IMR-90 (cell line): ENCODE measurements around the gene UCP3. TPM values are rescaled to one million over a fixed set of nuclear protein-coding genes. Genes with fewer than 3 reads are reported as not detected.

Source experiments
- ATAC-seq: fragments of 200-7000 bp; cut with Tn5 transposase; 2 replicates; pipeline ENCODE4 v1.9.1; 2020; ENCODE audit warnings: low read depth, mild to moderate bottlenecking, moderate library complexity
- BruUV-seq: library from RNA; stranded (reverse); fragments of 400-500 nt; replicated peaks from 2 replicates; lab custom pipeline; 2021; lab: Mats Ljungman, UMichigan
- CTCF ChIA-PET: fragments of 300-600 bp; formaldehyde crosslinking; extraction: SDS; loops from one replicate; lab custom pipeline; 2021; ENCODE audit warnings: antibody characterized with exemption; lab: Yijun Ruan, JAX
- POLR2A ChIA-PET: fragments of 300-600 bp; sonication (Branson Sonifier 250); formaldehyde crosslinking; loops from one replicate; lab custom pipeline; 2022; ENCODE audit warnings: antibody characterized with exemption; ENCODE audit not compliant: unreplicated experiment; lab: Charles Lee
- DNase-seq: peaks from one replicate; pipeline ENCODE4 v3.0.0; 2013
- H2AFZ ChIP-seq: replicated peaks from 2 replicates; pipeline ENCODE3; 2013; ENCODE audit warnings: low read length, mild to moderate bottlenecking; ENCODE audit not compliant: poor library complexity
- H2AK5ac ChIP-seq: 2 replicates; pipeline ENCODE4 v1.6.1; 2013; ENCODE audit warnings: low read depth, low read length, inconsistent platforms
- H2AK9ac ChIP-seq: replicated peaks from 2 replicates; pipeline ENCODE3; 2013; ENCODE audit warnings: mild to moderate bottlenecking, low read depth, low read length, moderate library complexity; ENCODE audit not compliant: poor library complexity
- H2BK120ac ChIP-seq: 2 replicates; pipeline ENCODE4 v1.6.1; 2013; ENCODE audit warnings: low read depth, low read length, inconsistent platforms
- H2BK15ac ChIP-seq: 3 replicates; pipeline ENCODE4 v1.6.1; 2013; ENCODE audit warnings: low read depth, low read length, inconsistent platforms
- H2BK20ac ChIP-seq: 2 replicates; pipeline ENCODE4 v1.6.1; 2013; ENCODE audit warnings: low read depth, mild to moderate bottlenecking, inconsistent platforms, low read length, moderate library complexity
- H2BK5ac ChIP-seq: 2 replicates; pipeline ENCODE4 v1.6.1; 2013; ENCODE audit warnings: mild to moderate bottlenecking, low read depth, low read length, inconsistent platforms; ENCODE audit not compliant: poor library complexity, severe bottlenecking
- H3K14ac ChIP-seq: replicated peaks from 2 replicates; pipeline ENCODE4 v1.6.1; 2013; ENCODE audit warnings: low read depth, low read length, inconsistent platforms
- H3K18ac ChIP-seq: 2 replicates; pipeline ENCODE4 v1.6.1; 2013; ENCODE audit warnings: low read depth, low read length, control low read depth
- H3K23ac ChIP-seq: 2 replicates; pipeline ENCODE4 v1.6.1; 2013; ENCODE audit warnings: low read depth, low read length, inconsistent platforms
- H3K27ac ChIP-seq: 2 replicates; pipeline ENCODE4 v1.5.1; 2013; ENCODE audit warnings: mild to moderate bottlenecking, control low read depth, low read length; ENCODE audit not compliant: insufficient read depth
- H3K27me3 ChIP-seq: 2 replicates; pipeline ENCODE4 v1.6.1; 2013; ENCODE audit warnings: low read length; ENCODE audit not compliant: control insufficient read depth, insufficient read depth
- H3K36me3 ChIP-seq: 2 replicates; pipeline ENCODE4 v1.6.1; 2013; ENCODE audit warnings: low read length, mixed read lengths; ENCODE audit not compliant: control insufficient read depth, insufficient read depth
- H3K4ac ChIP-seq: 2 replicates; pipeline ENCODE4 v1.6.1; 2013; ENCODE audit warnings: low read depth, low read length, inconsistent platforms
- H3K4me1 ChIP-seq: 2 replicates; pipeline ENCODE4 v1.6.1; 2013; ENCODE audit warnings: low read length, mixed read lengths; ENCODE audit not compliant: control insufficient read depth, insufficient read depth
- H3K4me2 ChIP-seq: 2 replicates; pipeline ENCODE4 v1.6.1; 2013; ENCODE audit warnings: low read depth, mild to moderate bottlenecking, control low read depth, low read length, moderate library complexity
- H3K4me3 ChIP-seq: 2 replicates; pipeline ENCODE4 v1.5.1; 2013; ENCODE audit warnings: low read depth, mild to moderate bottlenecking, control low read depth, low read length, moderate library complexity; ENCODE audit not compliant: insufficient read depth
- H3K56ac ChIP-seq: 2 replicates; pipeline ENCODE4 v1.6.1; 2013; ENCODE audit warnings: low read length, inconsistent platforms; ENCODE audit not compliant: insufficient read depth; ENCODE audit errors: extremely low read depth
- H3K79me1 ChIP-seq, 2 experiments: 2 replicates each; pipeline ENCODE4 v1.6.1; 2013; ENCODE audit warnings: low read length in 2 of 2, inconsistent platforms in 1 of 2, low read depth in 1 of 2
- H3K9ac ChIP-seq: 2 replicates; pipeline ENCODE4 v1.6.1; 2013; ENCODE audit warnings: low read depth, low read length, control low read depth
- H3K9me1 ChIP-seq: 2 replicates; pipeline ENCODE4 v1.6.1; 2013; ENCODE audit warnings: low read length, inconsistent platforms; ENCODE audit not compliant: insufficient read depth
- H3K9me3 ChIP-seq: 2 replicates; pipeline ENCODE4 v1.6.1; 2013; ENCODE audit warnings: low read length; ENCODE audit not compliant: control insufficient read depth, insufficient read depth
- H4K20me1 ChIP-seq: 2 replicates; pipeline ENCODE4 v1.6.1; 2013; ENCODE audit warnings: low read length, inconsistent platforms; ENCODE audit not compliant: insufficient read depth
- H4K5ac ChIP-seq: 2 replicates; pipeline ENCODE4 v1.6.1; 2013; ENCODE audit warnings: mild to moderate bottlenecking, low read depth, low read length, control low read depth
- H4K8ac ChIP-seq, 2 experiments: 2 replicates each; pipeline ENCODE4 v1.6.1; 2013; ENCODE audit warnings: low read depth in 2 of 2, low read length in 2 of 2, control low read depth in 1 of 2, inconsistent platforms in 1 of 2
- H4K91ac ChIP-seq: 2 replicates; pipeline ENCODE4 v1.6.1; 2013; ENCODE audit warnings: low read depth, low read length, inconsistent platforms; ENCODE audit not compliant: insufficient read depth
- BHLHE40 ChIP-seq: fragments of 150-350 bp; IDR thresholded peaks from 2 replicates; pipeline ENCODE4 v1.6.1; 2016; ENCODE audit warnings: mild to moderate bottlenecking, low read depth, low read length
- CEBPB ChIP-seq: IDR thresholded peaks from 2 replicates; pipeline ENCODE4 v1.6.1; 2012; ENCODE audit warnings: low read depth, low read length, improper control_type of control experiment
- CHD1 ChIP-seq: IDR thresholded peaks from 2 replicates; pipeline ENCODE4 v1.6.1; 2012; ENCODE audit warnings: low read depth, low read length, improper control_type of control experiment
- MAFK ChIP-seq: IDR thresholded peaks from 2 replicates; pipeline ENCODE4 v1.6.1; 2012; ENCODE audit warnings: low read depth, low read length, improper control_type of control experiment
- POLR2A ChIP-seq: IDR thresholded peaks from 2 replicates; pipeline ENCODE4 v1.6.1; 2012; ENCODE audit warnings: mild to moderate bottlenecking, low read depth, low read length
- RAD21 ChIP-seq: IDR thresholded peaks from 2 replicates; pipeline ENCODE4 v1.6.1; 2012; ENCODE audit warnings: low read length, improper control_type of control experiment
- RCOR1 ChIP-seq: IDR thresholded peaks from 2 replicates; pipeline ENCODE4 v1.6.1; 2012; ENCODE audit warnings: mild to moderate bottlenecking, low read length, improper control_type of control experiment; ENCODE audit not compliant: insufficient replicate concordance
- SMC3 ChIP-seq: fragments of 150-350 bp; IDR thresholded peaks from 2 replicates; pipeline ENCODE4 v1.6.1; 2016; ENCODE audit warnings: low read depth, mild to moderate bottlenecking, antibody characterized with exemption, low read length, moderate library complexity
- WGBS, 2 experiments: methylation state at CpG; one replicate each; pipeline versions ENCODE4 v1.1.5 to v1.1.7; 2013; ENCODE audit warnings: missing lambda C conversion rate in 2 of 2; ENCODE audit not compliant: insufficient read length in 1 of 2; ENCODE audit errors: extremely low coverage in 2 of 2; 5-methylcytosine and 5-hydroxymethylcytosine counted together
- dilution Hi-C: fragments of 300-500 bp; cut with HindIII; formaldehyde crosslinking; loops from one replicate; pipeline ENCODE4 v1.14.3; 2018; ENCODE audit warnings: low sequenced_read_pairs; ENCODE audit not compliant: unreplicated experiment
- in situ Hi-C: fragments of 300-500 bp; cut with MboI; formaldehyde crosslinking; loops from 3 replicates; pipeline ENCODE4 v1.14.3; 2019; ENCODE audit warnings: low sequenced_read_pairs, inconsistent platforms, mixed read lengths
- intact Hi-C: fragments of 100-400 bp; cut with micrococcal nuclease; formaldehyde crosslinking; loops from 2 replicates; pipeline ENCODE4 v1.10.0; 2022
- polyA plus RNA-seq, 3 experiments: library from polyadenylated mRNA; depleted of rRNA; stranded (reverse); fragments of >200 nt; gene quantifications; 2 replicates each; pipeline ENCODE4 v1.2.3, GENCODE V29; 2012; ENCODE audit warnings: low replicate concordance in 1 of 3
- total RNA-seq: library from RNA; depleted of rRNA; stranded (reverse); fragments of >200 nt; gene quantifications from 2 replicates; pipeline ENCODE4 v1.2.3, GENCODE V29; 2012

UCP3 gene
- total and polyA plus RNA-seq, 2 of the 4 experiments (the other 2 are of a cell fraction) = under 0.01 to 0.80 TPM

GRCh38 chr11:74005721-74006517 lies 3.0 kb downstream of the UCP3 start:
- Histone ChIP-seq H3K27ac (no peak overlapping the region), H3K4me3 (no peak overlapping the region), H3K27me3 (no peaks in the 10 kb centered on the region), H3K4ac (no peak overlapping the region), H2BK15ac (no peak overlapping the region), H4K91ac (no peak overlapping the region), H3K18ac (no peak overlapping the region), H3K23ac (no peak overlapping the region), H3K4me1 (no peaks in the 10 kb centered on the region), H4K20me1 (no peaks in the 10 kb centered on the region), H3K9me1 (0 out of 2 replicates have a peak, but pooled peaks cover 4% of the 10 kb centered on the region), H2BK120ac (no peak overlapping the region), H3K4me2 (no peak overlapping the region), H2AK9ac (no peak overlapping the region), H3K9me3 (no peaks in the 10 kb centered on the region), H2BK5ac (no peak overlapping the region), H2AFZ (no peak overlapping the region), H4K5ac (no peak overlapping the region), H4K8ac (no peak overlapping the region), H3K14ac (no peak overlapping the region), H3K36me3 (peaks cover 3% of the 10 kb centered on the region), H2AK5ac (no peak overlapping the region), H3K79me1 (no peaks in the 10 kb centered on the region), H3K9ac (no peak overlapping the region), H2BK20ac (no peak overlapping the region), H3K56ac (no peak overlapping the region)
- dilution Hi-C loops (no loop called here), intact Hi-C loops (no loop called here), in situ Hi-C loops (no loop called here)
- ATAC-seq = no peak
- no peak for TF ChIP-seq SMC3
- TF ChIP-seq MAFK = no peak
- no peak for TF ChIP-seq BHLHE40
- no peak for TF ChIP-seq RCOR1
- no peak for TF ChIP-seq CEBPB
- TF ChIP-seq RAD21 = no peak
- no peak for TF ChIP-seq CHD1
- TF ChIP-seq POLR2A = no peak
- BruUV-seq = no TSS peak
- ChIA-PET CTCF (no interaction called here), POLR2A (no interaction called here)
- no peak for DNase-seq
- WGBS, 2 experiments = 95% methylated on average over 20 of the region's 29 CpGs; no CpG with 5 or more reads in 1 of the 2 experiments
